CD14-positive monocyte (primary cell): ENCODE data around the gene NKAIN2. TPM values are rescaled to one million over a fixed set of nuclear protein-coding genes. Genes with fewer than 3 reads are reported as not detected.

Experiments
- DNase-seq, 3 donors: peaks; one replicate each; pipeline ENCODE4 v3.0.0-alpha.2; 2011 to 2022
- H2AFZ ChIP-seq: 2 replicates; pipeline ENCODE4 v1.6.0; 2012; ENCODE audit warnings: mild to moderate bottlenecking, low read depth, low read length, inconsistent platforms; ENCODE audit not compliant: insufficient read depth, poor library complexity, severe bottlenecking
- H3K27ac ChIP-seq, 2 donors: 1 replicate in 1 of 2; 2 replicates in 1 of 2; pipeline ENCODE4 v1.5.1; 2012 to 2013; ENCODE audit warnings: low read length in 2 of 2, control low read depth in 1 of 2, inconsistent platforms in 1 of 2, low read depth in 1 of 2, mild to moderate bottlenecking in 1 of 2
- H3K27me3 ChIP-seq, 2 donors: one replicate each; pipeline versions ENCODE4 v1.6.0 to v1.6.1; 2011 to 2013; ENCODE audit warnings: low read length in 2 of 2; ENCODE audit not compliant: control insufficient read depth in 2 of 2, insufficient read depth in 2 of 2
- H3K36me3 ChIP-seq, 2 donors: replicated peaks in 1 of 2; 1 replicate in 1 of 2; 2 replicates in 1 of 2; pipeline versions ENCODE4 v1.5.1 to v1.6.1; 2012 to 2013; ENCODE audit warnings: low read length in 2 of 2, control low read depth in 1 of 2, inconsistent platforms in 1 of 2, mild to moderate bottlenecking in 1 of 2; ENCODE audit not compliant: insufficient read depth in 2 of 2, control insufficient read depth in 1 of 2
- H3K4me1 ChIP-seq, 2 donors: 1 replicate in 1 of 2; 2 replicates in 1 of 2; pipeline versions ENCODE4 v1.5.1 to v1.6.1; 2012 to 2013; ENCODE audit warnings: low read length in 2 of 2, control low read depth in 1 of 2, inconsistent platforms in 1 of 2, mild to moderate bottlenecking in 1 of 2, moderate library complexity in 1 of 2; ENCODE audit not compliant: insufficient read depth in 2 of 2, control insufficient read depth in 1 of 2
- H3K4me2 ChIP-seq: replicated peaks from 2 replicates; pipeline ENCODE3; 2012; ENCODE audit warnings: low read length, moderate library complexity, mild to moderate bottlenecking; ENCODE audit not compliant: poor library complexity, severe bottlenecking; ENCODE audit errors: extremely low read depth
- H3K4me3 ChIP-seq, 3 experiments: fragments of 200-600 bp in 1 of 3; sonication (generic) in 1 of 3; replicated peaks in 1 of 3; 1 replicate in 2 of 3; 2 replicates in 1 of 3; pipeline ENCODE4 v1.5.1; 2011 to 2013; ENCODE audit warnings: low read length in 3 of 3, mild to moderate bottlenecking in 3 of 3, control low read depth in 2 of 3, low read depth in 2 of 3, inconsistent platforms in 1 of 3, moderate library complexity in 1 of 3
- H3K79me2 ChIP-seq: 2 replicates; pipeline ENCODE4 v1.6.0; 2012; ENCODE audit warnings: mild to moderate bottlenecking, control low read depth, inconsistent platforms, low read length, moderate library complexity; ENCODE audit not compliant: insufficient read depth
- H3K9ac ChIP-seq: 2 replicates; pipeline ENCODE4 v1.6.0; 2017; ENCODE audit warnings: low read length, mild to moderate bottlenecking; ENCODE audit not compliant: insufficient read depth, poor library complexity, severe bottlenecking
- H3K9me3 ChIP-seq, 2 donors: replicated peaks in 1 of 2; 1 replicate in 1 of 2; 2 replicates in 1 of 2; pipeline versions ENCODE4 v1.5.1 to v1.6.1; 2012 to 2013; ENCODE audit warnings: low read length in 2 of 2, control low read depth in 1 of 2; ENCODE audit not compliant: control insufficient read depth in 1 of 2, insufficient read depth in 1 of 2
- H4K20me1 ChIP-seq: 2 replicates; pipeline ENCODE4 v1.6.0; 2012; ENCODE audit warnings: mild to moderate bottlenecking, low read length, control low read depth, moderate library complexity; ENCODE audit not compliant: insufficient read depth
- H3K27ac Mint-ChIP-seq, 7 donors: one replicate each; pipeline ENCODE4 v1.8.0; 2020; ENCODE audit warnings: mild to moderate bottlenecking in 7 of 7, mixed read lengths in 7 of 7, moderate library complexity in 6 of 7, inconsistent platforms in 2 of 7
- H3K27me3 Mint-ChIP-seq, 3 donors: one replicate each; pipeline ENCODE4 v1.8.0; 2021 to 2022; ENCODE audit warnings: low read depth in 3 of 3, mild to moderate bottlenecking in 3 of 3, mixed read lengths in 3 of 3, moderate library complexity in 3 of 3, inconsistent platforms in 1 of 3
- H3K36me3 Mint-ChIP-seq, 2 donors: one replicate each; pipeline ENCODE4 v1.8.0; 2020; ENCODE audit warnings: mixed read lengths in 2 of 2, inconsistent platforms in 1 of 2, mild to moderate bottlenecking in 1 of 2
- H3K4me1 Mint-ChIP-seq: one replicate; pipeline ENCODE4 v1.8.0; 2020; ENCODE audit warnings: mild to moderate bottlenecking, mixed read lengths
- H3K4me3 Mint-ChIP-seq, 2 donors: one replicate each; pipeline ENCODE4 v1.8.0; 2020; ENCODE audit warnings: mild to moderate bottlenecking in 2 of 2, mixed read lengths in 2 of 2, moderate library complexity in 1 of 2
- H3K9me3 Mint-ChIP-seq, 7 donors: one replicate each; pipeline ENCODE4 v1.8.0; 2020 to 2022; ENCODE audit warnings: mixed read lengths in 7 of 7, mild to moderate bottlenecking in 6 of 7, moderate library complexity in 6 of 7, inconsistent platforms in 2 of 7
- WGBS: methylation state at CpG from one replicate; pipeline ENCODE4 v1.1.5; 2013; ENCODE audit warnings: missing lambda C conversion rate; ENCODE audit not compliant: insufficient coverage; 5-methylcytosine and 5-hydroxymethylcytosine counted together
- intact Hi-C, 2 donors: fragments of 100-400 bp; cut with micrococcal nuclease; formaldehyde crosslinking; loops; one replicate each; pipeline versions ENCODE4 v1.15.0 to v1.15.1; 2023
- polyA plus RNA-seq, 3 donors: library from polyadenylated mRNA; depleted of rRNA in 1 of 3; unstranded in 2 of 3; stranded (reverse) in 1 of 3; fragments of 300-500 nt in 2 of 3; fragments of >200 nt in 1 of 3; fragmentation: Illumina TruSeq in 2 of 3; gene quantifications; 1 replicate in 2 of 3; 2 replicates in 1 of 3; pipeline ENCODE4 v1.2.3, GENCODE V29; 2012 to 2021
- TF ChIP-seq, protein P1 (sequence below): fragments of 200-600 bp; IDR thresholded peaks from one replicate; pipeline ENCODE4 v1.8.0; 2022; ENCODE audit warnings: antibody characterized with exemption, mild to moderate bottlenecking

Gene NKAIN2
- polyA plus RNA-seq, 3 donors = not detected

DNA sequence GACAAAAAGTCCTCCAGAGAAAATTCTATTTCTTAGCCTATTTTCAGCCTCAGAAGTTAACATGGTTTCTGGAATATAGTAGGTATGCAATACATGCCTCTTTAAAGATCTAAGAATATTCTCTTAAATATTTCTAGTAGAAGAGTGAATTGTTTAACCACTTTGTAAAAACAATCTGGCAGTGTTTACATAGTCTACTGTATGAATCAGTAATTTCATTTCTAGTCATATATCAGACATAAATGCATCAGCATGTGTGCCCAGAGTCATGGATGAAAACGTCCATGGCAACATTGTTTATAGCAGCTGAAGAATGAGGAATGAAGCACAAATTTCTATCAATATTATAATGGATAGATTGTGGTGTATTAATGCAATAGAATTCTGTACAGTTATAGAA is 124.9 kb downstream of the NKAIN2 start:
- H3K4me1 Mint-ChIP-seq = no peaks in the 10 kb centered on the region
- H3K27me3 ChIP-seq = no peaks in the 10 kb centered on the region

DNA sequence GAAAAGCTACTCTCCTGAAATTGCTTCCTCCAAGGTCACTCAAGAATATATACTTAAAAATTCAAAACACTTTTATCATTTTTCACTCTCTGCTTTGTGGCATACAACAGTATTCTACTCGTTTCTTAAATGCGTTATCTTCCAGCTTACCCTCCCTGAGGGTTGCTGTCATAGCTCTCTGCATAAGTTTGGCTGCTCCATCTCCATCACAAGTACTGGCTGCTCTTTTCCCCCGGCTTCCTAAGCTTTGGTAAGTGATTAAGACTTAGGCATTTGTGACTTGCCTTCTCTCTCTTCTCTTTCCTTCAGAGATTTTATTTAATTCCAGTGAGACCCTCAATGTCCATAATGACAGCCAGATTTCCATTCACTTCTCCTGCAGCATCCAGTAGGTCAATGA is 128.3 kb downstream of the NKAIN2 start:
- no peaks in the 10 kb centered on the region for H3K27me3 Mint-ChIP-seq
- H2AFZ ChIP-seq = no peak overlapping the region
- no peaks in the 10 kb centered on the region for H3K4me1 ChIP-seq
- DNase-seq = no peak
- H3K9me3 Mint-ChIP-seq = no peaks in the 10 kb centered on the region
- no peak overlapping the region for H3K27ac Mint-ChIP-seq
- H3K27me3 ChIP-seq = no peaks in the 10 kb centered on the region
- no peaks in the 10 kb centered on the region for H3K36me3 Mint-ChIP-seq
- no peaks in the 10 kb centered on the region for H3K36me3 ChIP-seq
- H4K20me1 ChIP-seq = no peaks in the 10 kb centered on the region
- H3K4me1 Mint-ChIP-seq = no peaks in the 10 kb centered on the region
- H3K79me2 ChIP-seq = no peaks in the 10 kb centered on the region
- H3K4me3 Mint-ChIP-seq = no peak overlapping the region
- H3K27ac ChIP-seq = no peak overlapping the region
- TF ChIP-seq, protein P1, sequence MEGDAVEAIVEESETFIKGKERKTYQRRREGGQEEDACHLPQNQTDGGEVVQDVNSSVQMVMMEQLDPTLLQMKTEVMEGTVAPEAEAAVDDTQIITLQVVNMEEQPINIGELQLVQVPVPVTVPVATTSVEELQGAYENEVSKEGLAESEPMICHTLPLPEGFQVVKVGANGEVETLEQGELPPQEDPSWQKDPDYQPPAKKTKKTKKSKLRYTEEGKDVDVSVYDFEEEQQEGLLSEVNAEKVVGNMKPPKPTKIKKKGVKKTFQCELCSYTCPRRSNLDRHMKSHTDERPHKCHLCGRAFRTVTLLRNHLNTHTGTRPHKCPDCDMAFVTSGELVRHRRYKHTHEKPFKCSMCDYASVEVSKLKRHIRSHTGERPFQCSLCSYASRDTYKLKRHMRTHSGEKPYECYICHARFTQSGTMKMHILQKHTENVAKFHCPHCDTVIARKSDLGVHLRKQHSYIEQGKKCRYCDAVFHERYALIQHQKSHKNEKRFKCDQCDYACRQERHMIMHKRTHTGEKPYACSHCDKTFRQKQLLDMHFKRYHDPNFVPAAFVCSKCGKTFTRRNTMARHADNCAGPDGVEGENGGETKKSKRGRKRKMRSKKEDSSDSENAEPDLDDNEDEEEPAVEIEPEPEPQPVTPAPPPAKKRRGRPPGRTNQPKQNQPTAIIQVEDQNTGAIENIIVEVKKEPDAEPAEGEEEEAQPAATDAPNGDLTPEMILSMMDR = no peak
- no peak overlapping the region for H3K9ac ChIP-seq
- no peak overlapping the region for H3K4me3 ChIP-seq
- intact Hi-C loops = no loop called here
- 90% methylated on average over 2 of the region's 3 CpGs for WGBS
- no peak overlapping the region for H3K4me2 ChIP-seq
- H3K9me3 ChIP-seq = no peaks in the 10 kb centered on the region

More for the DNA sequence above, 124.9 kb downstream of the NKAIN2 start:
- Histone ChIP-seq H3K4me2 (no peak overlapping the region), H3K4me3 (no peak overlapping the region), H3K9ac (no peak overlapping the region), H4K20me1 (no peaks in the 10 kb centered on the region), H3K27ac (no peak overlapping the region), H2AFZ (no peak overlapping the region), H3K79me2 (no peaks in the 10 kb centered on the region), H3K9me3 (no peaks in the 10 kb centered on the region), H3K36me3 (no peaks in the 10 kb centered on the region), H3K4me1 (no peaks in the 10 kb centered on the region)
- Mint-ChIP-seq H3K36me3 (no peaks in the 10 kb centered on the region), H3K27me3 (no peaks in the 10 kb centered on the region), H3K27ac (no peak overlapping the region), H3K4me3 (no peak overlapping the region), H3K9me3 (no peaks in the 10 kb centered on the region)
- no CpG with 5 or more reads among the region's 1 CpG for WGBS
- TF ChIP-seq, protein P1 = no peak
- no peak for DNase-seq
- intact Hi-C loops = no loop called here
